Hepatocyte (in vitro differentiated cells): ENCODE data around the gene OPCML.

ENCODE experiments used
- CTCF ChIP-seq: fragments of 200-600 bp; sonication (generic); IDR thresholded peaks from 2 replicates; pipeline ENCODE4 v1.5.1; 2016; ENCODE audit warnings: antibody characterized with exemption, mild to moderate bottlenecking; ENCODE audit not compliant: poor library complexity
- EZH2 ChIP-seq: fragments of 200-600 bp; sonication (generic); IDR thresholded peaks from 2 replicates; pipeline ENCODE4 v1.6.1; 2016; ENCODE audit warnings: antibody characterized with exemption, mild to moderate bottlenecking, borderline replicate concordance
- EZH2phosphoT487 ChIP-seq: fragments of 200-600 bp; sonication (generic); IDR thresholded peaks from one replicate; pipeline ENCODE4 v1.6.1; 2018; ENCODE audit warnings: antibody characterized with exemption, mild to moderate bottlenecking, low read depth, moderate library complexity; ENCODE audit not compliant: unreplicated experiment, severe bottlenecking

- no peak for TF ChIP-seq CTCF
- no peak for TF ChIP-seq EZH2
- no peak for TF ChIP-seq EZH2phosphoT487
Measured at GRCh38 chr11:133354069-133354468, 178.2 kb downstream of the OPCML start.
